ENCODE results near the gene POLR2C.

POLR2C gene

GRCh38 chr16:57500578-57501111, 38.2 kb downstream of the POLR2C start:
- in situ Hi-C loops (cut with HindIII; ENCODE audit: low sequenced_read_pairs) = no loop called here

GRCh38 chr16:57501492-57501891, 39.0 kb downstream of the POLR2C start:
- in situ Hi-C loops (cut with HindIII; ENCODE audit: low sequenced_read_pairs) = no loop called here

- in situ Hi-C loops (cut with HindIII; ENCODE audit: low sequenced_read_pairs) = no loop called here
These were observed 39.7 kb downstream of the POLR2C start for GRCh38 chr16:57502048-57502775.

- in situ Hi-C loops (cut with HindIII; ENCODE audit: low sequenced_read_pairs) = no loop called here
These were observed 40.9 kb downstream of the POLR2C start for GRCh38 chr16:57503366-57503765.

GRCh38 chr16:57504001-57504400, 41.5 kb downstream of the POLR2C start:
- in situ Hi-C loops (cut with HindIII; ENCODE audit: low sequenced_read_pairs) = no loop called here

GRCh38 chr16:57504491-57504890, 42.0 kb downstream of the POLR2C start:
- in situ Hi-C loops (cut with HindIII; ENCODE audit: low sequenced_read_pairs) = no loop called here

- in situ Hi-C loops (cut with HindIII; ENCODE audit: low sequenced_read_pairs) = no loop called here
These were observed 42.7 kb downstream of the POLR2C start for GRCh38 chr16:57505169-57505568.

- in situ Hi-C loops (cut with HindIII; ENCODE audit: low sequenced_read_pairs) = no loop called here
These were observed 44.9 kb downstream of the POLR2C start for GRCh38 chr16:57507136-57508034.

GRCh38 chr16:57508035-57508425, 45.6 kb downstream of the POLR2C start:
- in situ Hi-C loops (cut with HindIII; ENCODE audit: low sequenced_read_pairs) = no loop called here

- in situ Hi-C loops (cut with HindIII; ENCODE audit: low sequenced_read_pairs) = no loop called here
These were observed 46.9 kb downstream of the POLR2C start for GRCh38 chr16:57509231-57509923.

- in situ Hi-C loops (cut with HindIII; ENCODE audit: low sequenced_read_pairs) = no loop called here
These were observed 47.8 kb downstream of the POLR2C start for GRCh38 chr16:57510016-57510871.

GRCh38 chr16:57512296-57513001, 50.0 kb downstream of the POLR2C start:
- in situ Hi-C loops (cut with HindIII; ENCODE audit: low sequenced_read_pairs) = no loop called here

- in situ Hi-C loops (cut with HindIII; ENCODE audit: low sequenced_read_pairs) = no loop called here
These were observed 51.1 kb downstream of the POLR2C start for GRCh38 chr16:57513371-57514102.

GRCh38 chr16:57514371-57514770, 51.9 kb downstream of the POLR2C start:
- in situ Hi-C loops (cut with HindIII; ENCODE audit: low sequenced_read_pairs) = no loop called here

- in situ Hi-C loops (cut with HindIII; ENCODE audit: low sequenced_read_pairs) = no loop called here
These were observed 52.5 kb downstream of the POLR2C start for GRCh38 chr16:57514791-57515600.

- in situ Hi-C loops (cut with HindIII; ENCODE audit: low sequenced_read_pairs) = no loop called here
These were observed 53.8 kb downstream of the POLR2C start for GRCh38 chr16:57516176-57516725.

- in situ Hi-C loops (cut with HindIII; ENCODE audit: low sequenced_read_pairs) = no loop called here
These were observed 54.3 kb downstream of the POLR2C start for GRCh38 chr16:57516773-57517172.

Measured in DLD1 (cell line).